HG03064 (cell line): Measurements from ENCODE around the gene ITPKA.

ENCODE experiments used
- ATAC-seq: cut with Tn5 transposase; IDR thresholded peaks from one replicate; pipeline ENCODE4 v1.9.1; 2021; ENCODE audit warnings: low read depth; ENCODE audit not compliant: unreplicated experiment

The ITPKA gene

DNA sequence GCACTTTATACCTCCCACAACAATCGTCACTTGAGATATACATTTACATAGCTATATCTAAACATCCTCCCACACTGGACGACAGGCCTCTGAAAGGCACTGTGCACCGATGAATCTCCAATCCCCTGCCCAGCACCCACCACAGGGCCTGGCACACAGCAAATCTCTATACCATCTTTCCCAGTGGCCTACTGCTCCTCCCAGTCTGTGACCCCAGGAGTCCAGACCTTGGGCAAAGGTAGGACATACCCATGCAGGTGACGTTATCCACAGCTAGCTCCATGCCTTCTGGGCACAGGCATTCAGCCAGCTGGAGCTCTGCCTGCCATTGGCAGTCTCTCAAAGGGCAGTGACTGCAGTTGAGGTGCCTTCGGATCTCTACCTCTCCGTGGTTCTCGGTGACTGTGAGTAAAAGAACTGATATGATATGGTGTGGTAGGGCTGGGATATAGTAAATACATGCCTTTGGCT lies 14.2 kb downstream of the ITPKA start:
- no peak for ATAC-seq

DNA sequence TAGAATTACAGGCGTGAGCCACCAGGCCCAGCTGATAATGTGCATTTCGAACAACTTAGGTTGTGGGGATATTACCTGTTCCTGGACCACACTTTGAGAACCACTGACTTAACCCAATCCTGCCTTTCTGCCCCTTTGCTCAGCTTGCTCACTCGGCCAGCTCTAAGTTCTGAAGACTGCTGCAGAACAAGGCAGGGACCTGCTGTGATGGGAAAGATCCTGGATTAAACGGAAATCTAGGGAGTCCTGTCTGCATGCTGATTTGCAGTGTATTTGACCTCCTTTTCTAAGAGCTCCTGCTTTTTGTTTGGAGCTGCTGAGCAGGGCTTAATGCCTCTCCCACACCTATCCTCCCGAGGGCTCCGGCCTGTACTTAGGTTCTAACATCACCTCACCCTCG lies 17.1 kb downstream of the ITPKA start:
- ATAC-seq, result no peak

DNA sequence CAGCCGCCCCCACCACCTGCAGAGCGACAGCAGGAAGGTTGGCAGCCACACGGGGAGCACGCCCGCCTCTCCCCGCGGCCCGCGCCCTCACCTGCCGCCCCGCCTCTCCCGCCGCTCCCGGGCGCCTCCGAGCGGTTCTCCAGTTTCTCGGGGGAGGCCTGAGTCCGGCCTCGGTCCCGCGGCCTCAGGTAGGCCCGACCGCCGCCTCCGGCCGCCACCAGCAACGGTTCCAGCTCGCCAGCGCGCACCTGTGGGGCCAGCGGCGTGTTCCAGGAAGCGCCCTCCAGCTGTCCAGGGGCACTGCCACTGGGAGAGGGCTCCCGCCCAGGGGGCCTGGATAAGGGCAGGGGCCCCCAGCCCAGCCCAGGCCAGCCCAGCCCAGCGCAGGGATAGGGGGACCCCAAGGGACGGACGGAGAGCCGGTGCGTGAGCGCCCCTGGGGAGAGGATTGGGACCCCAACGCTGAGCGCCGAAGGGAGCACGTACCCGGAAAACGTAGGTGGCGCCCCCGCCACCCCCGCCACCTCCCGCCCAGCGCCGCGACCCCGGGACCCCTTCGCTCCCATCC lies 17.7 kb downstream of the ITPKA start:
- no peak for ATAC-seq

DNA sequence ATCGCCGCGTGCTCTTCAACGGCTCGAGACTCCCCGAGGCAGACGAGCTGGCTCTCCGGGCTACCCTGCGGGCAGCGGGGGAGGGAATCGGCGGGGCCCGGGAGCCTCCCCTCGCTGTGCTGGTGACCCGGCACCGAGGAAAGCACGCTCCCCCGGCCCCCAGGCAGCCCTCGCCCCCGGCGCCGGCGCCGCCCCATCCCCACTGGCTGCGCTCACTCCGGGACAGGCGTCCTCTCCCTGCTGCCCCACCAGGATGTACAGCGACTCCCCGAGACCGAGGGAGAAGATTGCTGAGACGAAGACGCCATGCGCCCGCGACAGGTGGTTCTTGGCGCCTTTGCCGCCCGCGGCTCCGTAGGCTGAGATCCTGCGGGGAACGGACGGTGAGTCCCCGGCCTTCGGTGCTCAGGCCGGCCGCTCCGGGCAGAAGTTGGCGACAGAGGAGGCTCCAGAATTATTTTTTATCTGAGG lies 18.3 kb downstream of the ITPKA start:
- no peak for ATAC-seq

DNA sequence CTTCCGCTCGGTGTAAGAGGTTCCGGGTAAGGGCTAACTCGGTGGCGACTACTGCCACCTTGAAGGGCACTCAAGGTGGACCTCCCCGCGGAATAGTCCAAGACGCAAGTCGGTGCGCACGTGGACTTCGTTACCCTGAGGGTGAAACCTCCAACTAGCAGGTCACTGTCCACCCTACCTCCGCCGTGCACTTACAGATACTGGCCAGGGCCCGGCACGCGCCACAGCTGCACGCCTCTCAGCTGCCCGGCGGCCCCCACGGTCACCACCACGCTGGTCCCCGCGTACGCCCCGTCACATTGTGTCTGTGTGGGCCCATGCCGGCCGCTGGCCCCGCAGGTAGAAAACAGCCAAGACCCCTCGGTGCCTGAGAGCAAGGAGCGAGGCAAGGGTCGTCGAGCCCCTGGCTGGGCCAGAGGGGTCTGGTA lies 18.9 kb downstream of the ITPKA start:
- no peak for ATAC-seq

DNA sequence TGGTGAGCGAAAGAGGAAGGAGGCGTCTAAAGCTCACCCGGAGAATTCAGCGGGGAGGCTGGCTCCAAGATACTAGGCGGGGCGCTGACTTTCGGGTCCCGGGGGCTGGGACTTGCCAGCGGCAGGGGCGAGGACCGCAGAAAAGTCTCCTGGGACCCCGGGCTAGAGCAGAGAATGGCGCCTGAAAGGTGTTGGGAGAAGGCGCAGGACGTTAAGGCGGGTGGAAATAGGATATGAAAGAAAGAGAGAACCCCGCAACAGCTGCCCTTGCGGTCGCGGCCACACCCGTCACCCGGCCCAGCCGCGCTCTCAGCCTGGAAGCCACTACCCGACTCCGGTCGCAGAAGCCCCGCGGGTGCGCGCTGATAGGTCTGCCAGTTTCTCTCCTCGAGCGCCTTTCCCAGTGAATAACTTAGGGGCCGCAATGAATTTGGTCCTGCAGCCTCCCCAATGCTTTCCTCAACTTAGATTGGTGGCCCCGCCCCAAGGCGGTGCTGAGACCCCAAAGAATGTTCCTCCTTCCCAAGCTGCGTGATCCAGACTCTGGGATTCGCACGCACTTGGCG lies 19.3 kb downstream of the ITPKA start:
- no peak for ATAC-seq

DNA sequence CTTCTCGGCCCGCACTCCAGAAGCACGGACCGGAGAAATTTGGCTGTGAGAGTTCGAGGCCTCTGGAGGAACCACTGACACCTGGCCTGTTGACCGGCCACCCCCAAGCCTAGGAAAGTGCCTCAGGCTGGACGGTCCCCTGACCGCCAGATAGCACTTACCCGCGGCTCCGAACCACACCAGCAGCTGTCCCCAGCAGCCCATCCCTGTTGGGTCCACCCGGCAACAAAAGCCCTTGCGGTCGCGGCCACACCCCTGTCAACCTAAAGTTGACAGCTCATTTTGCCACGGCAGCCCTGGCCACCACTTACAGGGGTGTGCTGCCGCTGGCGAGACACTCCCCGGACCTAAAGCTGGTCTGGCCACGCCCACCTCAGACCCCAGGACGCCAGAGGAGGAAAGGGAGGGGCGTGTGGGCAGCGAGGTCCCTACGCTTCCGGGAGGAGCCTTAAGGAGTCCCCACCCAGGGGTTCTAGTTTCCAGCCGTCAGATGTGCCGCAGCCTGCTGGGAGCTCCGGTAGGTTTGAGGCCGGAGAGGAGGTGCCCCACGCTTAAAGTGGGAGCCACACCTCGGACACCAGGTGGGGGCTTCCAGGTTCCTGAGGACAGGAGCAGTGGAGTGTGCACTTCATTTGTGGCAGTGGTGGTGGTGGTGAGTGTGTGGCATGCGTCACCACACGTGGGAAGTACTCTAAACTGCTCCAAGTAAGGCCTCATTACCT lies 20.0 kb downstream of the ITPKA start, which contains the start of gene LTK:
LTK (minus strand) TSS at position 322 of the 722 bp plus-strand sequence; CDS start at position 204, 118 bp downstream.
- ATAC-seq, result no peak

DNA sequence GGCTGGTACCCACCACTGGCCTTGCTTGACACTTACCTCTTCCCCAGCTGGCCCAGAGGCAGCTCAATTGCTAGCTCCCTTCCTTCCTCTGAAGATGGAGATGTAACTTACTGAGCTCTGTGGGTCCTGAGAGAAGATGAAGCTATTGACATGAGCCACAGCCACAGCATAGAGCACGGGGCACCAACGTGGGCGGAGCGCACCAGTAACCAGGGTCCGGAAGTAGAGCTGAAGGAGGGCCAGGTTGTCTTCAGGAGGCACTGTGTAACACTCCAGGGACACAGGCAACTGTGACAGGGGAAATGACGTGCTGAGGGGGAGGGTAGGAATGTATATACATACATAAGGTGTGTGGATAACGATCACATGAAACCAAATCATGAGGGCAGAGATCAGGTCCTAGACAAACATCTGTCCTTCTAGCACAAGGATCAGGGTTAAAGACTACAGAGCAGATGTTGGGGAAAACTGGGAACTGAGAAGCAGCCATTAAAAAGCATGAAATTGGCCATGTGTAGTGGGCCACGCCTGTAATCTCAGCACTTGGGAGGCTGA lies 24.3 kb downstream of the ITPKA start:
- ATAC-seq, result no peak

DNA sequence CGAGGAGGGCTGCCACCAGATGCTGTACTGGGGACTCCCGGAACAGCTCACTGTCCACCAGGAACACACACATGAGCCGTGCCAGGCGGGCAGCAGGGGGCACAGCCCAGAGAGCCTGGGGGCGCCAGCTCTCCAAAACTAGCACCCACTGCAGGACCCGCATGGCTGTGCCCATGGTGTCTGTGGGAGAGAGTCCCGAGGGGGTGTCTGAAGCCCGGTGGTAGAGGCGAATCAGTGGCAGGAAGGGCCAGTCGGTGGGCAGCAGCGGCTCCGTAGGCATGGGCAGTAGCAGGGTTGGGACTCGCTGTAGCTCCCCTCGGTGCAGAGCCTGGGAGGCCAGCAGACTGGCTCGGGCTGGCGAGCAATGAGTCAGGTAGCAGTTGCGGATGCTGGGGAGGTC lies 27.0 kb downstream of the ITPKA start:
- no peak for ATAC-seq

DNA sequence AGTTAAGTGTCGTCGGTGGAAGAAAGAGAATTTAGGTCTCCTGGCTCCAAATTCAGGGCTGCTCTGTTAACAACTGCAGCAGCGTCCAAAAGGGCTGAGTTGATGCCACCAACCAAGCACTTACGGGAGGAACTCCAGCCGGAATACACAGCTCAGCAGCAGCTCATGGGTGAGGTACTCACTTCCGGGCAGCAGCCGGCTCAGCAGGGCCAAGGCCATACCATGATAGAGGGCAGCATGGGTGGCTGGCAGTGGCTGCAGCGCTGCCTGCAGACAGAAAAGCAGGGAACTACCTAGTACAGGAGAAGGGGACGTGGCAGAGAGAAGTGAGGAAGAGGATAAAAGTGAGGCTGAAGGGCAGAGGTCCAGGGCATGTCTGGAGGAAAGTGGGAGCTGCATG lies 27.9 kb downstream of the ITPKA start:
- ATAC-seq, result no peak

DNA sequence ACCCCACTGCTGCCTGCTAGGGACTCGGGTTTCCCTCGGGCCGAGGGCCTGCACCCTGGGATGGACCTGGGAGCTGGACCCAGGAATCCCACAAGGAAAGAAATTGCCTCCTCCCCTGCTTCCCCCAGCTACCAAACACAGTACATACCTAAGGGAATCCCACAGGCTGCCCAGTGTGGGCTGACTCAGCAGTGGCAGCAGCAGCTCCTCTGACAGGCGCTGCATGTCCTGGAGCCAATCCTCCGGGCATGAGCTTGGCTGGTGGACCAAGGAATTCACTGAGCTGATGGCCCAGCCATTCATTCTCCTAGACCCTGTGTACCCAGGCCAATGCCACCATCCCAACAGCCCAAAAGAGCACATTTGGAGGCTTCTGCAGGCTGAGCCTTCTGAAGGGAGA lies 29.4 kb downstream of the ITPKA start:
- ATAC-seq, result no peak

DNA sequence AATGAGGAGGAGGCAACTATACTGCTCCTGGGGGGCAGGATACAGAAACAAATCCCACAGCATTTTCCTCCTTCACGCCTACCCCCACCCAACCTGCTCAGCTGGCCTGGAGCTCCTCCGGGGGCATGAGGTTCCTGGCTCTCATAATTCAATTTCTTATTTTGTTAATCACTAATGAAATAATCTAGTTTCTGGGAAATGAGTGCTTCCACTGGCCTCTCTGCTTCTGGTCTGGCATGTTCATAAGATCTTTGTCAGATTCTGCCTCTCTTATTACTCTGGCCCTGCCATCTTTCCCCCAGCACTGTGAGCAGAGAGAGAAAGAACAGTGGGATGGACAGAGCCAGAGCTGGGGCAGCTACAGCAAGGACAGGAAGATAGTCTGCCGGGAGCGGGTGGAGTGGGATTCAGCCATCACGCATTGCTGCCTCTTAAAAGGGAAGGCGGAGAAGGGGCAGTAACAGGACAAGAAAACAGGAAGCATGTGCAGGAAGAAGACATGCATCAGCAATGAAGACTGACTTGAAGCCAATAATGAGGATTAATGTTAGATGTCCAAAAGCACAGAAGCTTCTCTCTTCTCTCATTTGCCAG lies 36.8 kb downstream of the ITPKA start:
- ATAC-seq, result no peak

DNA sequence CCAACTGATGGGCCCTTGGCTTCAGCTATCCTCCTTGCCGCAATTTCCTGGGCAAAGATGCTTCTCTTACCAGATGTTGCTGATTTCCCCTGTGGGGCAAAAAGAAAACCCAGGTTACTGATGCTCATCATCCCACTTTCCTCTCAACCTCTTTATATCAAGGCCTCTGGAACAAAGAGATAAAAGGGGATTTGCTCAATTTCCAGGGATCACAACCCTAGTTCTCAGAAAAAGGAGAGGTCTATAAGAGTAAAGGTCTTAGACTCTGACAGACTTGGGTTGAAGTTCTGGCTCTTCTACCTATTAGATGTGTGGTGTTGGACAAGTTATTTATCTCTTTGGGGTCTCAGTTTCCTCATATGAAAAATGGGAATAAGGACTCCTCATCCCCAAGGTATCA lies 41.9 kb downstream of the ITPKA start:
- ATAC-seq, result no peak

DNA sequence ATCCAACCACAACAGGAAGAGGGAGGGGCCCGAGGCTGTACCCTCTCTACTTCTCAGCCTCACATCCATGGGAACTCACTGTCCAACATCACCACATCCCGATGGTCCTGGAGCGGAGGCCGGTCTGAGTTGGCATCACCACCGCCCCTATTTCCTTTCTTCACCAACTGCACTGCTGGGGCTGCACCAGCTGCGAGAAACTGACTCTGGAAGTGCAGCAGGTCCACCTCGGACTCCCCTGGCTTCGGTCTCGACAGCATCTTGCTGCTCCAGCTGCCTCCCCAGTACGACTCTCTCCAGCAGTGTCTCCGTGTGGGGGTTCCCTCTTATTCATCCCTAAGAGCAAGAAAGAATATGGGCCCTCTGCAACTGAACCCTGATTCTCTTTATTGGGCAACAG lies 43.2 kb downstream of the ITPKA start:
- ATAC-seq, result no peak

DNA sequence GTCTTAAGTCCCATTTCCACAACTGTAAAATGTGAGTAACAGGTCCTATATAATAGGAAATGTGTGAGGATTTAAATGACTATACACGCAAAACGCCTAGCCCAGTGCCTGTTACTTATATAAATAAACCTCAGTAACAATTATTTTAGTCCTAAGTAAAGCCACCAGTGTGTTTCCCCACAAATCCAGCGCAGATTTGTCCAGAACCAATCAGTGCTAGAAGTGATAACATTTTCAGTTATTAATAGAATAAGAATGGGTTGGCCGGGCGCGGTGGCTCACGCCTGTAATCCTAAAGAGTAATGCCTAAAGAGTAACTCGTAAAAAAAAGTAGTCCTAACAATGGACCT lies 49.8 kb downstream of the ITPKA start:
- no peak for ATAC-seq

DNA sequence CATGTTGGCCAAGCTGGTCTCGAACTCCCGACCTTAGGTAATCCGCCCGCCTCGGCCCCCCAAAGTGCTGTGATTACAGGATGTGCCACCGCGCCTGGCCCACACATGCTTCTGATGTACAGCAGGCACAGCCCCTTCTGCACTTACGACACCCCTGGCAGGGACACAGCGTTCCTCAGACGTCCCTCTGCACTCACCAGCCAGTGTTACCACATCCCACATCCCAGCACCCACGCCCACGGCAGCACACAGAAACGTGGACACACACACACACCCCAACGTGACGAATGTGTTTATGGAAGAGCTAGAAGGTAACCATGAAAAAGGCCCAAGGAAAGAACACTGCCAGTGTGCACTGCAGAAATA lies 51.0 kb downstream of the ITPKA start:
- ATAC-seq, result no peak

DNA sequence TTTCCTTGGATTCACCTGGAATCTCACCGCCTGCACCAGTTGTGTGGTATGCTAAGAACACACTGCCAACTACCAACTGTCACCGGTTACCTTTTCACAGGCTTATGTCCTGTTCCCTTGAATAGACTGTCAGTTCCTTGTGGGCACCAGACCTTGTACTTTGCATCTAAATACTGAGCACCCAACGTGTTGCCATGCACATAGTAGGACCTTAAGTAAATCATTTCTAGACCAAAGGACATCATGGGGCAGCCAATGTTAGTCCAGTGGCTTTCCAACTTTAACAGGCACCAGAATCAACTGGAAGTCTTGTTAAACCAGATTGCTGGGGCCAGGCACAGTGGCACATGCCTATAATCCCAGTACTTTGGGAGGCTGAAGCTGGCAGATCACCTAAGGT lies 51.5 kb downstream of the ITPKA start:
- ATAC-seq, result no peak

DNA sequence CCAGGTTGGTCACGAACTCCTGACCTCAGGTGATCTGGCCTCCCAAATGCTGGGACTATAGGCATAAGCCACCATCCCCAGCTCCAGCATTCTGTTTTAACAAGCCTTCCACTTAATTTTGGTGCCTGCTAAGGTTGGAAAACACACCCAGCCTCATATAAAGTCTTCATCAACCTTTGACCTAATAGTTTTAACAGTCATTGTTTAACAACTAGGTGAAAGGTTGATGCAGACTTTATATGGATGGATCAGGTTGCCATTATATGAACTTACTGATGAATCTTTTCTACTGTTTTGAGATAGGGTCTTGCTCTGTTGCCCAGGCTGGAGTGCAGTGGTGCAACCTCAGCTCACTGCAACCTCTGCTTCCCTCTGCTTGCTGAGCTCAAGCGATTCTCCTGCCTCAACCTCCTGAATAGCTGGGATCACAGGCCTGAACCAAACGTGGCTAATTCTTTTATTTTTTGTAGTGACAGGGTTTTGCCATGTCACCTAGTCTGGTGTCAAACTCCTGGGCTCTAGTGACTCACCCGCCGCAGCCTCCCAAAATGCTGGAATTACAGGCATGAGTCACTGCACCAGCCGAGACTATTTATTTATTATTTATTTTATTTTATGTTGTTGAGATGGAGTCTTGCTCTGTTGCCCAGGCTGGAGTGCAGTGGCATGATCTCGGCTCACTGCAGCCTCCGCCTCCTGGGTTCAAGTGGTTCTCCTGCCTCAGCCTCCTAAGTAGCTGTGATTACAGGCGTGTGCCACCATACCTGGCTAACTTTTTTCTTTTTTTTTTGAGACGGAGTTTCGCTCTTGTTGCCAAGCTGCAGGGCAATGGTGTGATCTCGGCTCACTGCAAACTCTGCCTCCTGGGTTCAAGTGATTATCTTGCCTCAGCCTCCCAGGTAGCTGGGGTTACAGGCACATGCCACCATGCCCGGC lies 53.4 kb downstream of the ITPKA start:
- no peak for ATAC-seq

DNA sequence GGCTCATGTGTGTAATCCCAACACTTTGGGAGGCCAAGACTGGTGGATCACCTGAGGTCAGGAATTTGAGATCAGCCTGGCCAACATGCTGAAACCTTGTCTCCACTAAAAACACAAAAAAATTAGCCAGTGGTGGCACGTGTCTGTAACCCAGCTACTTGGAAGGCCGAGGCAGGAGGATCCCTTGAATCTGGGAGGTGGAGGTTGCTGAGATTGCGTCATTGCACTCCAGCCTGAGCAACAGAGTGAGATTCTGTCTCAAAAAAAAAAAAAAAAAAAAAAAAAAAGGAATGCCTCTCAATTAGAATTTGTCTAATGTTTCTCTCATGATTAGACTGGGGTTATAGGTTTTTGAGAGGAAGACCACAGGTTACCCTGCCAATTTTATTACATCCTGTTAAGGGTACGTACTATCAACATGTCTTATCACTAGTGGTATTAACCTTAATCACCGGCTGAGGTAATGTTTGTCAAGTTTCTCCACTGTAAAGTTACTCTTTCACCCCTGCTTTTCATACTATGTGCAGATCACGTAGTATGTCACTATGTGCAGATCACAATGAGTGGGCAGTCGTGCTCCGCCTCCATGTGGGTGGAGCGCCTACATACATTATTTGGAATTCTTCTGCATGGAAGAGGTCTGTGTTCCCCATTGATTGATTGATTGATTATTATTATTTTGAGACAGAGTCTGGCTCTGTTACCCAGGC lies 56.5 kb downstream of the ITPKA start:
- no peak for ATAC-seq
